Measurements from ENCODE around the gene RAPH1. TPM values are rescaled to one million over a fixed set of nuclear protein-coding genes. Genes with fewer than 3 reads are reported as not detected.
"Not testable (repeated sequence)": the region's sequence is repeated elsewhere in the genome, so short reads cannot be mapped to it uniquely, and the experiment has no call there.

The RAPH1 gene
- polyA plus RNA-seq, 3 donors, result 13.4 to 16.2 (median 14.6) TPM

DNA sequence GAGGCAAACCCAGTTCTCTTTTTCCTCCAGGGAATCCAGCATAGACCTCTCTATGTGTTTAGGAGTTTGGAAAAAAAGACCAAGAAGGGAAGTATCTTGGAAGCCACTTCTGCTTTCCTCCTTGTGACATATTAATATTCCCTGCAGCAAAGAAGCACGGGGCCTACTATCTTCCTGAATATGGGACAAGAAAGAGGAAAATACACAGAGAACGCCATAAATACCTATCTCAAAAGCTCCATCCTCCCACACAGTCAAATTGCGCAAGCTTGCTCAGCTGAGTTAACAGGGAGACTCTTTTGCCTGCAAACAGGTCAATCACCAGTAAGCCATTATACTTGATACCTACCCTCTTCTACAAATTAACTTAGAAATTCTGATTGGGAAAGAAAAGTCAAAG is 16.7 kb upstream of the RAPH1 start:
- DNase-seq, result no peak

DNA sequence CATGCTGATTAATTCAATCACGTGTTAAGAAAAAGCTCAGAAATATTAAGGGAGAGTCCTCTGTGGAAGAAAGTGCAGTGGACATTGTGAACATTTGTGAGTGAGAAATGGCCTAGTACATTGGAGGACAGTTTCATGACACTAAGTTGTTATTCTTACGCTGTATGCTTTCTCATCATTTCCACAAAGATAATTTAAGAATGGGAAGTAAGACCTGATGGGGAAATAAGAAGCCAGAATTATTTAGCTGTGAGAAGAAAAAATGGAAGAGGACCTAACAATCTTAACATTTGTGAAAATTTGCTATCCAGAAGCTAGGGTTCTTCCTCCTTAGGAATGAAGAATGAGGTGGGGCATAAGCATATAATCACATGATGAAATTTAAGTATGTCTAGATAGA is 15.2 kb upstream of the RAPH1 start:
- DNase-seq, result no peak

DNA sequence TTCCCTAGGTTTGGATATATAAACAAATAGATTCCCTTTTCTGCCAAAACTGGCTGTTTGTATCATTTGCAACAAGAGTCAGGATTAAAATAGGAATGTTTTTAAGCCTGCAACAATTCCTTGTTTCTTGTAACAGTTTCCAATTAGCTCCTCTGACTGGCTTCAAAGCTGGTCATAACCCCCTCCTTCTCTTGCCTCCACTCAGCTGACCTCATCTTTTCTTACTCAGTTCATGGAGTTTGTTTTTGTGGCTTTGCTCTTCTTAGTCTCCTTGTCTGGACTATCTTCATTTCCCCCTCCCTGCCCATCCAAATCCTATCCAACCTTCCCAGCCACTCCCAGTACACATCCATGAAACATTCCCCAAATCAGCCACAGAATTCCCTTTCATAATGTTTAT is 14.3 kb upstream of the RAPH1 start:
- no peak for DNase-seq

DNA sequence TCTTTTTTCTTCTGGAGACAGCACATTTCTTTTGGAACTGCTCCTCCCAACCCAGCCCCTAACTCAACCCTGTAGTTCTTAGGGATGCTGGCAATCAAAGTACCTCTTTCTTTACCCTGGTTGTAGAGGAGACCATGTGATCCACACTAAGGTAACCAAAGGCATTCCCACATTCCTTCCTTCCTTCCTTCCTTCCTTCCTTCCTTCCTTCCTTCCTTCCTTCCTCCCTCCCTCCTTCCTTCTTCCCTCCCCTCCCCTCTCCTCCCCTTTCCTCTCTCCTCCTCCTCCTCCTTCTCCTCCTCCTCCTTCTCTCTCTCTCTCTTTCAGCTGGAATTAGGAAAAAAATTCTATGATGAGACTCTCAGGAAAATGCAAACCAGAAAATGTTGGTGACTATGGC is 13.8 kb upstream of the RAPH1 start:
- no peak for DNase-seq

DNA sequence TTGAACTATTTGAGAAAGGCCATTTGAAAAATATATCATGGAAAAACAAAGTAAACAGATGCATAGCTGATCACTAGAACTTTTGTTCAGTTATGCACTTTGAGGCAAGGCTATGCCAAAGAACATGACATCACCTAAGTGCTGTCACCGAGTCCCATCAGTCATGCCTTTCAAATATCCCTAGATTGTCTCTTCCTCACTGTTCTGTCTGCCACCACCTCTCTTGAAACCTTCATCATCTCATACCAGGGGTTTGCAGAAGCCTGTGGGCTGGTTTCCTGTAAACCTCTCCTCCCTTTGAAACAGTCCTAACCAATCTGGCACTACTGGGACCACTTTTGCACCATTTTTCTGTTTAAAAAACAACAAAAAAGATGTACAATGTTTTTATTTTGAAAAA is 12.3 kb upstream of the RAPH1 start:
- no peak for DNase-seq

DNA sequence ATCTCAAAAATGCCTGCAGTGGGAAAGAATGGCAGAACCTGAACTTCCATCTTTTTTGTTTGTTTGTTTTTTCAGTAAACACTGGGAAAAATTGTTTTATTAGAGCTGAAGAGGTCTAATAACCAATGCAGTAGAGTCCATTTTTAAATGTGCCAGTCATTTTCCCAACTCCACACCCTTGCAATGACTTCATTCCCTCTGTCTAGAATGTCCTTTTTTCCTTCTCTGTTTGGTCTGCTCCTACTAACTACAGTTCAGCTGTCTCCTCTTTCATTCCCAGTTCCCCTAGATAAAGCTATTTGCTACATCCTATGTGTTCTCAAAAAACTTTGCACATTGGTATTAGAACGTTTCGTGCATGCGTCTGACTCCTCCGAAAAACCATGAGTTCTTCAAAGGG is 9.3 kb upstream of the RAPH1 start:
- no peak for DNase-seq

DNA sequence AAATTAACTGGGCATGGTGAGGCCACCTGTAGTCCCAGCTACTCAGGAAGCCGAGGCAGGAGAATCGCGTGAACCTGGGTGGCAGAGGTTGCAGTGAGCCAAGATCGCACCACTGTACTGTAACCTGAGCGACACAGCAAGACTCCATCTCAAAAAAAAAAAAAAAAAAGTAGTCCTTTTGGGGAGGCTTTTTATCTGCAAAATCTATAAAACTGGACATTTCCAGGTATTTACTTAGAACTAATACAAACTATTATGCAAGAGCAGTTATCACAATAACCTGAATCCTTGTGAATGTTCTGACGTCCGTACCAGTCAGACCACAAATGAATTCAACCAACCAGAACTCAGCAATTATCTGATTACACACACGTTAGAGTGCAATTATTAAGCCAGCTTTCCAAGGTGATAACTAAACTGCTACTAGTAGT is 8.8 kb upstream of the RAPH1 start:
- DNase-seq, result no peak

DNA sequence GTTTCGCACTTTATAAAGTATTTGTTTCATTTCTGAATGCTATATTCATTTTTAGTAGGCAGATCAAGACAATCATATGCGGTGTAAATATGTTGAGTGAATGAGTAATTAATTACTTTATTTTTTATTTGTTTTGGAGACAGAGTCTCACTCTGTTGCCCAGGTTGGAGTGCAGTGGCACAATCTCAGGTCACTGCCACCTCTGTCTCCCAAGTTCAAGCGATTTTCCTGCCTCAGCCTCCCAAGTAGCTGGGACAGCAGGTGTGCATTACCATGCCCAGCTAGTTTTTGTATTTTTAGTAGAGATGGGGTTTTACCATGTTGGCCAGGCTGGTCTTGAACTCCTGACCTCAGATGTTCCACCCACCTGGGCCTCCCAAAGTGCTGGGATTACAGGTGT is 5.5 kb upstream of the RAPH1 start:
- not testable (repeated sequence) for DNase-seq

DNA sequence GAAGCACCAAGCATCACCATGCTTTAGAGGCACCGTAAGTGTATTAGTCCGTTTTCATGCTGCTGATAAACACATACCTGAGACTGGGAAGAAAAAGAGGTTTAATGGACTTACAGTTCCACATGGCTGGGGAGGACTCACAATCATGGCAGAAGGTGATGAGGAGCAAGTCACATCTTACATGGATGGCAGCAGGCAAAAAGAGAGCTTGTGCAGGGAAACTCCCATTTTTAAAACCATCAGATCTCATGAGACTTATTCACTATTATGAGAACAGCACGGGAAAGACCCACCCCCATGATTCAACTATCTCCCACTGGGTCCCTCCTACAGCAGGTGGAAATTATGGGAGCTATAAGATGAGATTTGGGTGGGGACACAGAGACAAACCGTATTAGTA is 3.1 kb upstream of the RAPH1 start:
- DNase-seq, result not testable (repeated sequence)

DNA sequence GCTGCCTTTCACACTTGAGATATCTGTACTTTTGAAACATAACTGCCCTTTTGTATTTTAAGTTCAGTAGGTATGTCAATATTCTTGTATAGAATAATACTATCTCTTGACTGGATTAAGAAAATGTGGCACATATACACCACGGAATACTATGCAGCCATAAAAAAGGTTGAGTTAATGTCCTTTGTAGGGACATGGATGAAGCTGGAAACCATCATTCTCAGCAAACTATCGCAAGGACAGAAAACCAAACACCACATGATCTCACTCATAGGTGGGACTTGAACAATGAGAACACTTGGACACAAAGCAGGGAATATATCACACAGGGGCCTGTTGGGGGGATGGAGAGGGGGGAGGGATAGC is 1.5 kb upstream of the RAPH1 start:
- not testable (repeated sequence) for DNase-seq

DNA sequence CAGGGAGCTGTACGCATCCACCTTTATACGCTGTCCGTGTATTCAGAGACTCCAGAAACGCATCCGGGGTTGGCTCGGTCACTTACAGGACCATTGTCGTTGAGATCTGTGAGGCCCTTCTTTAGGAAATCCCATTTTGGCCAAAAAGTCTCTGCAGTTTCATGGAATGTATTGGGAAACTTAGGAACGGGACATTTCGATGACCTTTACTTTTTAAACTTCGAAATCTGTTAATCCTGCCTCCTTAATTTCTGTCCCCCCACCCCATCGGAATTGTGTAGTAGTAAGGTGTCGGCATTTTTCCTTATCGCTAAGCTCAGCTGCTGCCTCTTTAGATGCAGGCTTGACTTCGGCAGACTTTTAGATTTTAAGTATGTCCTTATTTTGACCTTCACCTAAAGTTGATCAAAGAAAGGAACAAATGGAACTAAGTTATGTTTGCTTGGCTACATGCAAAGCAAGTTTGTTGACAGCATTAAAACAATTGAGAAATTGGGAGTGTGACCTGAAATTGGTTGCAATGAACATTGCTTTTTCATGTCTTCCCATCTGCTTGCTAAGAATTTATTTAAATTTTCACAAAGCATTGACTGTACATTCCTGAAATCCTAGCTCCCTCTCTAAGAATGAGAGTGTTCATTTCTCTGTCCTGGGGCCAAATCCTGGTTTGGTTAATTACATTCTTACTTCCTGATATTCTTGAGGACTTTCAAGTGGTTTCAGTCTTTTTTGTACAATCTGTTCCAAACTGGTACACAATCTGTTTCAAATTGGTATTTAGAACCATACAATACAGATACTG is 884 bp upstream of the RAPH1 start:
- DNase-seq, result no peak

DNA sequence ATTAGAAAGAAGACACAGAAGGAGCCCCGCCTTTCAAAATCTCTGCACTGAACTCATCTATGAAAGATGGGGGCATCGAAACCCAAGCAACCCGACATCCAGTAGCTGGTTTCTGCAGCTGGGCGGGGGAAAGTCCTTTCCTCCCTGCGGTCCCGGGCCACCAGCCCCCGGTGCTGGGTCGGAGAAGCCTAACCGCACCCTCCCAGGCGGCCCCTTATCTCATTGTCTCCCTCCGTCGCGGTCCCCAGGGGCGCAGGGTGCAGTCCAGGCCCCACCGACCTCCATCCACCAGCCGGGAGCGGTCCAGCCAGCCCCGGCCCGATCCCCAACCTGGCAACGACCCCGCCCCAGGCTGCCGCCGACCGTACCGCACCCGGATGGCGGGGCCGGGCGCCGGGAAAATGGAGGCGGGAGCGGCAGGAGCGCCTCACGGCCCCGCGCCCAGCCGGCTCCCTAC is 452 bp downstream of the RAPH1 start:
- DNase-seq, result no peak

DNA sequence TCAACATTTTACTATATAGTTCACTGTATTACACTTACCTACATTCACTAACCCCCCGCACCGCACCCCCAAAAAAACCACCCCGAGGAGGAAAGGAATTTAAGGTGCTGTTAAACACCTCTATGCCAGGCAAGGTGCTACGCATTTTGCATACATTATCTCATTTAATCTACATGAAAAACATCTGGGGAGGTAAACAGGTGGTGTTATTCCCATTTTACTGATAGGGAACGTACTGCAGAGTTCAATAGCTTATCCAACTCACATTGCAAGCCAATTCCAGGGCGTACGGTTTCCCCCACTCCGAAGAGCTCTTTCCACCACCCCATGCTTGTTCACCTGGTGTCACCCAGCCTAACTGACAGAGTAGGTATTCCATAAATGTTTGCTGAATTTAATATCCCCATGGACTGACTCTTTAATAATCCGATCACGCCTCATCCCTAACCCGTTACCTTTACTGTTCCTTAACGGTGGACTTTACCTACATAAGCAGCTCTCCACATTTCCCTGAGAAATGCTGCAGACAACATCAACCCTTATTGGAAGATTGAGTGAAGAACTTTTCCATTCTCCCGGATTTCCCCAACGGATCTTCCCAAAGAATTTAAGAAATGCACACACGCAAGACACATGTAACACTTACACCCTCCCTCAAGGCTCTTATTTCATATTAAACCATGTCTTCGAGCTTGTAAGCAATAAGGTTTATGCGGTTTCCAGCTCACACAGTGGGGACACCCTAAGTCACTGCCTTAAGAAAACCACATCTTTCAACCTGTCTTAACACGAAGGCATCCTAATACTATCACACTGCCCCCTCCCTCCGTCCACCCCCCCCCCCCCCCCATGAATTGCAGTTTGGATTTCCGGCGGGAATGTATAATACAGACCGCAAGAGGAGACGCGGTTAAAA is 1.2 kb downstream of the RAPH1 start:
- DNase-seq, result peak; percentile 31

DNA sequence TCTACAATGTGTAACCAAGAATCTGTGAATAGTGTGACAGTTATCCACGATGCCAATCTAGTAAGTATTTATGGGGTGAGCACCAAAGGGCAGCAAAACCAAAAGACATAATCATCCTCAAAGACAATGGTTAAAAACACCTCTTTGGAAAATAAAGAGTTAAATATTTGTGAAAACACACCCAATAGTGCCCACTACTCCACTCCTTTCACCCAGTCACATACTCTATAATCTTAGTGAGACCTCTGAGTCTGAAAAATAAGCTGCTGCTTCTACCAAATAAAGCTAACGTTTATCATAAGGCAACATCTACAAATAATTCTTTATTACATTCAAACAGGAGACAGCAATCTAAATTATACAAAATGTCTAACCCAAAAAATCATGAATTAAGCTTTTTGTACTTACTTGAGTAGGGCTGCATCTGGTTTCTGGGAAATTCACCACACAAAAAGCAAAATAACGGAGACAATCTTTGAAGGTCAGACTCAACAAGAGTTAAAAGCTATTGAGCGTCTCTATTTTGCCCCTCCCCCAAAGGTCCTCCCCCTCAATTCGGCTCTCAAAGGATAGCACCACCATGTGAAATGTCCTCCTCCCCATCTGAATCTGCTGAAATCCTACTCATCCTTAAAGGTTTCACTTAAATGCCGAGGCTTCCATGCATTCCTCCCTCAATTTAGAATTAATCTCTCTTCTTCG is 2.0 kb downstream of the RAPH1 start:
- peak; percentile 23 for DNase-seq

DNA sequence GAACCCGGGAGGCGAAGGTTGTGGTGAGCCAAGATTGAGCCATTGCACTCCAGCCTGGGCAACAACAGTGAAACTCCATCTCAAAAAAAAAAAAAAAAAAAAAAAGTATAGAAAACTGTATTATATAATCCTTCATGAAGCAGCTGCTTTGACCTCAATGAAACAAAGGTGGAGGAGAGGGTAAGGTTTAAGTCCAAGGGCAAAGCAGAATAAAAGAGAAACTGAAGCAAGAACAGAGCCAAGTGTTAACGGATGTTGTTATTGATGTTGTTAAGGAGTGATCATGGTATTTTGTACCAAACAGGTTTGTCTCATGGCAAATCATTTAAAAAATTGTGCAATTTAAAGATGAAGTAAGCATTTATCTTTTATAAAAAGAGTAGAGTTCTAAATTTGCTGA is 7.4 kb downstream of the RAPH1 start:
- no peak for DNase-seq

DNA sequence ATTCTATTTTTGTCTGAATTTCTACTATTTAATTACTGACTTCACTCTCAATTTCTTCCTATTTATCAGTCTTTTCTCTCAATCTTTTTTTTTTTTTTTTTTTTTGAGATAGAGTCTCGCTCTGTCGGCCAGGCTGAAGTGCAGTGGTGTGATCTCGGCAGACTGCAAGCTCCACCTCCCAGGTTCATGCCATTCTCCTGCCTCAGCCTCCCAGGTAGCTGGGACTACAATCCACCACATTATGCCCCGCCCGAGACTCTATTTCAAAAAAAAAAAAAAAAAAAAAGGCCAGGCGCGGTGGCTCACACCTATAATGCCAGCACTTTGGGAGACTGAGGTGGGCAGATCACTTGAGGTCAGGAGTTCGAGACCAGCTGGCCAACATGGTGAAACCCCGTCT is 21.8 kb downstream of the RAPH1 start:
- DNase-seq, result not testable (repeated sequence)

DNA sequence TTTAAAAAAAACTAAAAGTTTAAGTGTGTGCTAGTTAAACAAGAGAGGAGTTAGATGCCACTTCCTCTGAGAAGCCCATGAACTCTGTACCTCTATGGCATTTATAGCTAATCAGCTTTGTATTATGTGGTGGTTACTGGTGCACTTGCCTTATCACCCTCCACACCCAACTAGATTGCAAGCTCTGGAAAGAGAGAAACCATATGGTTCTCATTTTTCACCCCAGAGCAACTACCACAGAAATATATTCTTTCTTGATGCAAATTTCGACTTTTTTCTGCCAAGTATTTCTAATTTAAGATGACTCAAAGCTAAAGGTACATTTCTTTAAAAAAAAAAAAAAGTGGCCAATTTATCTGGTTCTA is 24.2 kb downstream of the RAPH1 start:
- no peak for DNase-seq

DNA sequence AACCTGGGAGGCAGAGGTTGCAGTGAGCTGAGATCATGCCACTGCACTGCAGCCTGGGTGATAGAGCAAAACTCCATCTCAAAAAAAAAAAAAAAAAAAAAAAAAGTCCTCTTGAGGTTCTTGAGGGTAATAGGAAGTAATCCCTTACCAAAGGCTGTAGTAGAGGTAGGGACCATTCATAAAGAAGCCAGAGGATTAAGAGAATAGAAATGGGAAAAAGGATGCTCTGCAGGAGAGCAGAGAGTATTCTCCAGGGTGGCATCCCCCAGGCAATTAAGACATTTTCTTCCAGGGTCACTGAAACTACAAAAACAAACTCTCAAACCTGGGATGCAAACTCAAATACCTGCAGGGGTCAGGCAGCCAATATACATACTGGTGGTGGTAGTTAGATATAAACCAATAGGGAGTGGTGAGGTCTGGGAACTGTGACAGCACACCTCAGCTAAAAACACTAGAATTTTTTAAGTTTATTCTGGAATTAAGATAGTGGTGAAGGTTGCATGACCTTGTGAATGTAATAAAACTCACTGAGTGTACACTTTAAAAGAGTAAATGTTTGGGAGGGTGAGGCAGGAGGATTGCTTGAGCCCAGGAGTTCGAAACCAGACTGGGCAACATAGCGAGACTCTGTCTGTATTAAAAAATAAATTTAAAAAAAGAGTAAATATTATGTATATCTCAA is 24.7 kb downstream of the RAPH1 start:
- no peak for DNase-seq

DNA sequence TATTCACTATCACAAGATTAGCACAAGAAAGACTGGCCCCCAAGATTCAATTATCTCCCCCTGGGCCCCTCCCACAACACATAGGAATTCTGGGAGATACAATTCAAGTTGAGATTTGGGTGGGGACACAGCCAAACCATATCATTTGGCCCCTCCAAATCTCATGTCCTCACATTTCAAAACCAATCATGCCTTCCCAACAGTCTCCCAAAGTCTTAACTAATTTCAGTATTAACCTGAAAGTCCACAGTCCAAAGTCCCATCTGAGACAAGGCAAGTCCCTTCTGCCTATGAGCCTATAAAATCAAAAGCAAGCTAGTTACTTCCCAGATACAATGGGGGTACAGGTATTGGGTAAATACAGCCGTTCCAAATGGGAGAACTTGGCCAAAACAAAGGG is 31.6 kb downstream of the RAPH1 start:
- not testable (repeated sequence) for DNase-seq

DNA sequence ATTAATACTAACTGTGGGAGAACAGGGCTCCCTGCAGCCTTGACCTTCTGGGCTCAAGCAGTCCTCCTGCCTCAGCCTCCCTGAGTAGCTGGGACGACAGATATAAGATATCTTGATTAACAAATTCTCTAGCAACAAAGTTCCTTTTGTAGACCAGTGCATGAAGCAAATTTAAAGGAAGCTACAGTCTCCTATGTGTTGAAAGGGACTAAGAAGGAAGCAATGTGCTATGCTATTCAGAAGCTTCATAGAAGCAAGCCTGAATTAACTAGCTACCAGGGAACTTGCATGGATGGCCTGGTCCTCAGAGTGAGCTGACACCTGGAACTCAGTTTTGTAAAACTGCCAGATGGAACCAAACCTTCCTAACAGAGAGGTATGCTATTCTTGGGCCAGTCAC is 33.2 kb downstream of the RAPH1 start:
- DNase-seq, result no peak

DNA sequence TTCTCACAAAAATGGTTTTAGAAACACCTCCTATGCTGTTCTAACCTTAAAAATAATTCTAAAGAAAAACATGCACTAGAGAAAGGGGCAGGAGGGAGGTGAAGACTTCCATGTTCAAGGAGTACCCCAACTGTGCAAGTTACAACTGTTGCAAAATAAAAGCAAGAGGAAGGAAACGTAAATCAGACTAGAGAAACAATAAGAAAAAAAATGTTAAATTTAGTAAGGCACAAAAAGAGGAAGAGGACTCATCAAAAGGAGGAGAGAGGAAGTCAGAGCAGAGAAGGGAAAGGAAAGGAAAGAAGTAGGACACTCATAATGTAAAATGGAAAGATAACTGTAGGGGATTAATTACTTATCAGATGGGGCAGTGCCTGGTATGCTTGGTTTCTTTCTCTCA is 34.1 kb downstream of the RAPH1 start:
- no peak for DNase-seq

DNA sequence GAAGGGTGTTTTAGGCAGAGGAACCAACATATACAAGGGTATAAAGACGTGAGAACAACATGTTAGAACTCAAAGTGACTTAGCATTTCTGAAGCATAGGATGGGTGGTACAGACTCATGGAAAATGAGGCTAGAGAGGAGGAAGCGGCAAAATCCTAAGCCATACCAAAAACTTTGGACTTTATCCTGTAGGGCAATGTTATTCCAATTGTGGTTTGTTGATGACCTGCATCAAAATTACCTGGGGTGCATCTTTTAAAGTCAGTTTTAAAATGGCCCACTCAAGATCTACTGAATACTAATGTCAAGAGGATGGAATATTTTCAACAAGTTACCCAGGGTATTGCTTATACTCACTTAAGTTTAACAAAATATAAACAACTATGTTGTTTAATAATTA is 34.8 kb downstream of the RAPH1 start:
- DNase-seq, result no peak
